Ecto neural progenitor cell (in vitro differentiated cells): ENCODE measurements around the gene ELAVL1.
A peak's percentile ranks its signal among the peaks of the same experiment; 100 is the strongest.
"Not testable (repeated sequence)": the region's sequence is repeated elsewhere in the genome, so short reads cannot be mapped to it uniquely, and the experiment has no call there.

Experiments
- DNase-seq: peaks from one replicate; pipeline ENCODE4 v3.0.0-alpha.2; 2018; ENCODE audit warnings: low spot score

The ELAVL1 gene

GRCh38 chr19:7933411-7933810 is 72.0 kb downstream of the ELAVL1 start:
- no peak for DNase-seq

GRCh38 chr19:7932930-7933300 is 72.5 kb downstream of the ELAVL1 start:
- no peak for DNase-seq

GRCh38 chr19:7932276-7932929 is 73.0 kb downstream of the ELAVL1 start:
- DNase-seq = no peak

DNA sequence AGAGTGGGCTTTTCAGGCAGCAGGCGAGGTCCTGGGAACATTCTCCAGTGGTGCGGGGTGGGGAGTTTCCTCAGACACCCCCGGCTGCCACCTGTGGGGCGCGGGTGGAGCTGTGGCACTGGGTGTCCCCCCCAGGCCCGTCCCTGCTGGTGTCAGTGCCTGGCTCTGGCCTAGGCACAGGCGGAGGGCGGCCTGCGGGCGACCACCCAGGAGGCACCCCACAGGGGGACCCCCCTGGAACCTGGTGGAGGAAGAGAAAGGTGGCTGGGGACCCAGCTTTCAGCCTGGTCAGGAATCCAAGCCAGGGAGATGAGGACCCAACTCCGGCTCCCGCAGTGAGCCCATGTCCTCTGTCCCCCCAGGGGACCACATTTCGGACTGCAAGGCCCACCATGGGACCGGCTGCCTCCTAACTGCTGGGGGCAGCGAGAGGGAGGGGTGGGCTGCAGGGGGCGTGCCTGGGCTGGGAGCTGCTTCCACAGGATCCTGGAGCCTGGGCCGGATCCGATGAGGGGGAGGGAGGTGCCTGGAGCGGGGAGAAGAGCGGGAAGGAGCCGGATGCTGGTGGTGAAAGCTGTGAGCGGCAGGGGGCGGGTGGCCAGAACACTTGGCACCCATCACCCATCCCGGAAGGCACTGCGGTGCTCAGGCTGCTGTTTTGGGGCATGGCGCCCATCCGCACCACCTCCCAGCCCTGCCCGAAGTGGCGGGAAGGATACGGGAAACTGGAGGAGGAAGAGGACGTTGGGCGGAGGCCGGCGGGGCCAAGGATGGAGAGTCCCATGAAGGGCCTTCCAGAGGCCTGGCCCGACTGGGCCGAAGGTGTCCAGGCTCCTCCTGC is 74.0 kb downstream of the ELAVL1 start:
- no peak for DNase-seq

DNA sequence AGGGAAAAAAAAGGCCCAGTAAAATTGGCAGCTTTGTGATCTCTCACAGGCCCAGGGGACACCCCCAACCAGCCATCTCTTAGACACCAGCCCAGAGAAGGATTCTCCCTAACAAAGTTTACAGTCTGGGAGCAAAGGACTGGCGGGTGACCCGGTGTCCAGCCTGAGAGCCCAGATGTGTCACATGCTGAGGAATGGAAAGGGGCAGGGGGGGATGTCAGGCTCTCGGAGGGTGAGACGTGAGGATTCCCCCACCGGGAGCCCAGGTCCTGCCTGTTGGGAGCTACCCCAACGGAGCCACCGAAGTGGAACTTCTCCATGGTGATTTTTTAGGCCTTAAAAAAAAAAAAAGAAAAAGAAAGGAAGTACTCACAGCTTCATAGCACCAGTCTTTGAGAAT is 74.7 kb downstream of the ELAVL1 start:
- DNase-seq = no peak

GRCh38 chr19:7930030-7930429 is 75.4 kb downstream of the ELAVL1 start:
- not testable (repeated sequence) for DNase-seq

DNA sequence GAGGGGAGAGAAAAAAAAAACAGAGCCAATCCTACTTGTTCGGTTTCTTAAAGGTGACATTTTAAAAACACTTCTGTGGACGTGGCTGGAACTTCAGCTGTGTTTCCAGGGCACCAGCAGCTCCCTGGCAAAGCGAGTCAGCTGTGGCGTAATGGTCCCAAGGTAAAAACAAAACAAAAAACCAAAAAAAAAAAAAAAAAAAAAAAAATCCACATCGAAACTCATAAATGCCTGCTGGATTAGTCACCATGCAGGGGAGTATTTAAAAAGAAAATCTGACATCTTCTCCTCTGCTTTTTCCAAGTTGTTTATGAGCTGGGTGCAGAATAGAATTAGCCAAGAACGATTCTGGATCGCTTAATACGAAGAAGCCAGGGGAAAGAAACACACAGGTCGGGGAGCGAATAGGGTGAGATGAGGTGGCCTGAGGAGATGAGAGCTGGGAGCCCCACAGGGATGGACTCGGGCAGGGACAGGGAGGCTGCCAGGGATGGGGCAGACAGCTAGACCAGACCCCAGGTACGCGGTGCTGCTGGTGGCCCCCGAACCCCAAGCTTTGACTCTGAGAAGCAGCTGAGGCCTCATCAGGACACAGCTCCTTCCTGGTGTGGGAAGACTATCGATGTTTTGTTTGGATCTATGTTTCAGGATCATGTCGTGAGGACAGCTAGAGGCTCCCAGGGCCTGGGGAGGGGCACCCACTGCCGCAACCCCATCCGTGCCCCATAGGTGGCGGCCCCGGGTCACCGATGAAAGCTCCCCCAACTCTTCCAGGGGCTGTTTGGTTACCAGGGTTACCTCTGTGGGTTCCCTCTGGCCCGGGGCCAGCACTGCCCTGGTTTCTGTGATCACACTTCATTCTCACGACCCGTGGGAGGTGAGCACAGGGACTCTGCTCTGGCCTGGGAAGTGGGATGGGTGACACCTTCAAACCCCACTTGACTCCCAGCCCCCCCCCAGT is 76.4 kb downstream of the ELAVL1 start:
- DNase-seq = peak; percentile 75

GRCh38 chr19:7928334-7928706 is 77.1 kb downstream of the ELAVL1 start:
- peak; percentile 39 for DNase-seq

- peak; percentile 49 for DNase-seq
These were observed 77.7 kb downstream of the ELAVL1 start for GRCh38 chr19:7927605-7928333.

GRCh38 chr19:7926727-7927604 is 78.5 kb downstream of the ELAVL1 start:
- DNase-seq = peak; percentile 60

DNA sequence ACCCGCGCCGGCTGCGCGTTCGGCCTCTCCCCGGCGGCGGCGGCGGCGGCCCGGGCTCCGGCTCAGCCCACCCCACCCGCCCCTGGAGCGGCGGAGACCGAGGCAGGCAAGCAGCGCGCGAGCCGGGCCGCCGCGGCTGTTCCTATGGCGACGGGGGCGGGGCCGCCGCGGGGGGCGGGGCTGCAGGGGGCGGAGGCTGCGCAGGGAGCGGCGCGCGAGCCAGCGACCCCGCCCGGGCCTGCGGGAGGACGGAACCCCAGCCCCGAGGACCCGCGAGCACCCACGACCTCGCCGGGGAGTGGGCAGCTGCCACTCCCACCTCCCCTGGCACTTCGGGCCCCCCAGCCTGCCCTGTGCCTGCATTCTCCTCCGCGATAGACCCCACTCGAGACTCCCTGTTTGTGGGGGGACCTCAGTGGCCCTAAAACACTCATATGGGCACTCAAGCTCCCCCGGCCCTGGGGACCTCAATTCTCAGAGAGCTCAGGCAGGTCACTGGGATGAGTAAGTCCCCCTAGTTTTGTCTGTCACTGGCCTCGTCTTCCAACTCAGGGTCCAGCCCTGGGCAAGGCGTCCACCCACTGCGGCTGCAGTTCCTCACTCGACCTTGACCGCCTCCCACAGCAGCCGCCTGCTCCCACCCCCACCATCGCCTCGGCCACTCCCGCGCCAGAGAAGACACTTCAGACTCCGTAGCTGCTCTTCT is 79.3 kb downstream of the ELAVL1 start, which contains the start of gene CTXN1:
TSS of gene CTXN1 (minus strand) at position 115 of the 706 bp plus-strand sequence. CDS start 597 bp downstream, outside the sequence.
- DNase-seq = peak; percentile 92

- peak; percentile 96 for DNase-seq
These were observed 80.1 kb downstream of the ELAVL1 start for GRCh38 chr19:7925171-7925851.

GRCh38 chr19:7924651-7925170 is 80.7 kb downstream of the ELAVL1 start:
- no peak for DNase-seq

DNA sequence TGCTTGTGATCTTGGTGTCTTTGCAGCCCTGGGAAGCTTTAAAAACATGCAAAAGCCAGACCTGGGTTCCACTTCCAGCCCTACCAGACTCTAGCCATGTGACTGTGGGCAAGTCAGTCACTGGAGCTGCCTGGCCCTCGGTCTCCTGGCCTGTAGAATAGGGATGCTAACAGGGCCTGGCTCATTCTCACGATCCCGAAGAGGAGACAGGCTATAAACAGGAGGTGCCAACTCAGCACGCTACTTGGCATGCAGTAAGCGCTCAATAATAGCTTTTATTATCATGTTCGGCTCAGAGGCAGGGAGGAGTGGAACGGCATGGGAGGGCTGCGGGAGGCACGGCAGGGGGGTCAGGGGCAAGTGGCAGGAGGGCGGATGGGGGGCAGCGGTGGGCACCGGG is 81.2 kb downstream of the ELAVL1 start:
- no peak for DNase-seq

- DNase-seq = no peak
These were observed 81.9 kb downstream of the ELAVL1 start for GRCh38 chr19:7923295-7924191.

- no peak for DNase-seq
These were observed 82.6 kb downstream of the ELAVL1 start for GRCh38 chr19:7922836-7923195.

GRCh38 chr19:7921967-7922835 is 83.2 kb downstream of the ELAVL1 start:
- no peak for DNase-seq
